Measurements from ENCODE around the gene MTMR4.

- TF ChIP-seq, protein P1, sequence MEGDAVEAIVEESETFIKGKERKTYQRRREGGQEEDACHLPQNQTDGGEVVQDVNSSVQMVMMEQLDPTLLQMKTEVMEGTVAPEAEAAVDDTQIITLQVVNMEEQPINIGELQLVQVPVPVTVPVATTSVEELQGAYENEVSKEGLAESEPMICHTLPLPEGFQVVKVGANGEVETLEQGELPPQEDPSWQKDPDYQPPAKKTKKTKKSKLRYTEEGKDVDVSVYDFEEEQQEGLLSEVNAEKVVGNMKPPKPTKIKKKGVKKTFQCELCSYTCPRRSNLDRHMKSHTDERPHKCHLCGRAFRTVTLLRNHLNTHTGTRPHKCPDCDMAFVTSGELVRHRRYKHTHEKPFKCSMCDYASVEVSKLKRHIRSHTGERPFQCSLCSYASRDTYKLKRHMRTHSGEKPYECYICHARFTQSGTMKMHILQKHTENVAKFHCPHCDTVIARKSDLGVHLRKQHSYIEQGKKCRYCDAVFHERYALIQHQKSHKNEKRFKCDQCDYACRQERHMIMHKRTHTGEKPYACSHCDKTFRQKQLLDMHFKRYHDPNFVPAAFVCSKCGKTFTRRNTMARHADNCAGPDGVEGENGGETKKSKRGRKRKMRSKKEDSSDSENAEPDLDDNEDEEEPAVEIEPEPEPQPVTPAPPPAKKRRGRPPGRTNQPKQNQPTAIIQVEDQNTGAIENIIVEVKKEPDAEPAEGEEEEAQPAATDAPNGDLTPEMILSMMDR (IDR thresholded peaks at IDR 0.05), result no peak
- TF ChIP-seq POLR2A (IDR thresholded peaks at IDR 0.05), result no peak
- no peak for TF ChIP-seq EP300 (IDR thresholded peaks at IDR 0.05)
Measured at GRCh38 chr17:58513965-58514769, at the start of gene MTMR4.
